ENCODE data around the gene PTPRM.
A peak's percentile ranks its signal among the peaks of the same experiment; 100 is the strongest.

The PTPRM gene

GRCh38 chr18:7775128-7775527, 208.0 kb downstream of the PTPRM start:
- DNase-seq (ENCODE audit: low read depth), result no peak
- no peak overlapping the region for H3K4me3 ChIP-seq (ENCODE audit: low read depth, low read length)

GRCh38 chr18:7775843-7776242, 208.7 kb downstream of the PTPRM start:
- no peak overlapping the region for H3K4me3 ChIP-seq (ENCODE audit: low read depth, low read length)
- no peak for DNase-seq (ENCODE audit: low read depth)

- DNase-seq (ENCODE audit: low read depth), result no peak
Observed at GRCh38 chr18:7778181-7778580, 211.1 kb downstream of the PTPRM start.

GRCh38 chr18:7779211-7779610, 212.1 kb downstream of the PTPRM start:
- no peak for DNase-seq (ENCODE audit: low read depth)
- H3K4me3 ChIP-seq (ENCODE audit: low read depth, low read length), result no peak overlapping the region

More at GRCh38 chr18:7778181-7778580, 211.1 kb downstream of the PTPRM start:
- H3K4me3 ChIP-seq (ENCODE audit: low read depth, low read length), result no peak overlapping the region

GRCh38 chr18:7784171-7784570, 217.1 kb downstream of the PTPRM start:
- no peak overlapping the region for H3K4me3 ChIP-seq (ENCODE audit: low read depth, low read length)
- no peak for DNase-seq (ENCODE audit: low read depth)

- DNase-seq (ENCODE audit: low read depth), result no peak
- H3K4me3 ChIP-seq (ENCODE audit: low read depth, low read length), result no peak overlapping the region
Observed at GRCh38 chr18:7786569-7786968, 219.5 kb downstream of the PTPRM start.

GRCh38 chr18:7787339-7787738, 220.2 kb downstream of the PTPRM start:
- DNase-seq (ENCODE audit: low read depth), result no peak
- H3K4me3 ChIP-seq (ENCODE audit: low read depth, low read length), result no peak overlapping the region

GRCh38 chr18:7789856-7790552, 222.9 kb downstream of the PTPRM start:
- H3K4me3 ChIP-seq (ENCODE audit: low read depth, low read length), result no peak overlapping the region
- DNase-seq (ENCODE audit: low read depth), result no peak

GRCh38 chr18:7793100-7793499, 226.0 kb downstream of the PTPRM start:
- H3K4me3 ChIP-seq (ENCODE audit: low read depth, low read length), result no peak overlapping the region
- no peak for DNase-seq (ENCODE audit: low read depth)

- no peak for DNase-seq (ENCODE audit: low read depth)
- no peak overlapping the region for H3K4me3 ChIP-seq (ENCODE audit: low read depth, low read length)
Observed at GRCh38 chr18:7803956-7804469, 236.9 kb downstream of the PTPRM start.

- DNase-seq (ENCODE audit: low read depth), result no peak
- H3K4me3 ChIP-seq (ENCODE audit: low read depth, low read length), result no peak overlapping the region
Observed at GRCh38 chr18:7805096-7805495, 238.0 kb downstream of the PTPRM start.

- H3K4me3 ChIP-seq (ENCODE audit: low read depth, low read length), result no peak overlapping the region
- DNase-seq (ENCODE audit: low read depth), result no peak
Observed at GRCh38 chr18:7805880-7806279, 238.8 kb downstream of the PTPRM start.

GRCh38 chr18:7807936-7808453, 240.9 kb downstream of the PTPRM start:
- no peak for DNase-seq (ENCODE audit: low read depth)

GRCh38 chr18:7808992-7809391, 241.9 kb downstream of the PTPRM start:
- no peak overlapping the region for H3K4me3 ChIP-seq (ENCODE audit: low read depth, low read length)
- no peak for DNase-seq (ENCODE audit: low read depth)

More at GRCh38 chr18:7807936-7808453, 240.9 kb downstream of the PTPRM start:
- H3K4me3 ChIP-seq (ENCODE audit: low read depth, low read length), result no peak overlapping the region

GRCh38 chr18:7809455-7809854, 242.3 kb downstream of the PTPRM start:
- no peak for DNase-seq (ENCODE audit: low read depth)
- no peak overlapping the region for H3K4me3 ChIP-seq (ENCODE audit: low read depth, low read length)

GRCh38 chr18:7809978-7810377, 242.9 kb downstream of the PTPRM start:
- DNase-seq (ENCODE audit: low read depth), result no peak
- no peak overlapping the region for H3K4me3 ChIP-seq (ENCODE audit: low read depth, low read length)

GRCh38 chr18:7812431-7813063, 245.4 kb downstream of the PTPRM start:
- H3K4me3 ChIP-seq (ENCODE audit: low read depth, low read length), result no peak overlapping the region
- DNase-seq (ENCODE audit: low read depth), result peak; percentile 61

- no peak for DNase-seq (ENCODE audit: low read depth)
Observed at GRCh38 chr18:7813131-7813530, 246.0 kb downstream of the PTPRM start.

GRCh38 chr18:7814754-7815315, 247.7 kb downstream of the PTPRM start:
- DNase-seq (ENCODE audit: low read depth), result no peak
- no peak overlapping the region for H3K4me3 ChIP-seq (ENCODE audit: low read depth, low read length)

More at GRCh38 chr18:7813131-7813530, 246.0 kb downstream of the PTPRM start:
- H3K4me3 ChIP-seq (ENCODE audit: low read depth, low read length), result no peak overlapping the region

- no peak overlapping the region for H3K4me3 ChIP-seq (ENCODE audit: low read depth, low read length)
- DNase-seq (ENCODE audit: low read depth), result no peak
Observed at GRCh38 chr18:7815787-7816186, 248.7 kb downstream of the PTPRM start.
